ENCODE data around the gene RSPO1. TPM values are rescaled to one million over a fixed set of nuclear protein-coding genes. Genes with fewer than 3 reads are reported as not detected.

RSPO1 gene
- polyA plus RNA-seq, 2 of the 4 experiments (the other 2 are of a cell fraction) = 0.12 TPM; not detected in 1

GRCh38 chr1:37622131-37622530, 12.6 kb downstream of the RSPO1 start:
- ChIA-PET POLR2A (no interaction called here), CTCF (interaction anchor here (0.6 to 4.6 kb wide), 3 partner anchors 19 to 1477 kb away, joined by 3 to 24 read pairs (median 3); no protein-coding TSS in a partner anchor)
- peak in 1 of 2 experiments; percentile 15 for DNase-seq (ENCODE audit: low read depth in 1 of 2, low spot score in 1 of 2)
- no peak for FAIRE-seq
- Histone ChIP-seq H3K4me2 (no peak overlapping the region), H3K27ac (no peak overlapping the region), H3K9me3 (no peaks in the 10 kb centered on the region), H3K4me1 (no peaks in the 10 kb centered on the region), H3K4me3 (no peak overlapping the region)
- WGBS (ENCODE audit: missing lambda C conversion rate) = 10% methylated on average over 6 of the region's 6 CpGs
- TF ChIP-seq SREBF2 (IDR thresholded peaks at IDR 0.05) (no peak), MYC (IDR thresholded peaks at IDR 0.05; ENCODE audit: borderline replicate concordance, low read length) (no peak), CHD4 (IDR thresholded peaks at IDR 0.05; ENCODE audit: borderline replicate concordance) (no peak), POLR2A (IDR thresholded peaks at IDR 0.05; ENCODE audit: low read length) (no peak)
- peak in 1 of 2 experiments; percentile 45; a peak in 2 of 6 replicates for ATAC-seq

GRCh38 chr1:37621326-37621870, 13.3 kb downstream of the RSPO1 start:
- DNase-seq (ENCODE audit: low read depth in 1 of 2, low spot score in 1 of 2) (no peak), ATAC-seq (no peak), FAIRE-seq (no peak)
- no peak for TF ChIP-seq CBX8 (IDR thresholded peaks at IDR 0.05)
- TF ChIP-seq HES2 (IDR thresholded peaks at IDR 0.05) = no peak
- TF ChIP-seq CTCF (IDR thresholded peaks at IDR 0.05) = no peak
- no peak overlapping the region for H3K4me3 ChIP-seq
- 22% methylated on average over 10 of the region's 10 CpGs for WGBS (ENCODE audit: missing lambda C conversion rate)
- H3K4me2 ChIP-seq = no peak overlapping the region
- no peak overlapping the region for H3K27ac ChIP-seq
- H3K4me1 ChIP-seq = no peaks in the 10 kb centered on the region
- ChIA-PET POLR2A (no interaction called here), CTCF (interaction anchor here (0.6 to 1.6 kb wide), 2 partner anchors 13 to 1477 kb away, joined by 3 to 6 read pairs; no protein-coding TSS in a partner anchor)
- no peaks in the 10 kb centered on the region for H3K9me3 ChIP-seq

GRCh38 chr1:37620707-37621106, 14.0 kb downstream of the RSPO1 start:
- Histone ChIP-seq H3K27ac (no peak overlapping the region), H3K4me3 (no peak overlapping the region), H3K4me2 (no peak overlapping the region), H3K9me3 (no peaks in the 10 kb centered on the region), H3K4me1 (no peaks in the 10 kb centered on the region)
- POLR2A ChIA-PET = no interaction called here
- no peak for DNase-seq (ENCODE audit: low read depth in 1 of 2, low spot score in 1 of 2)
- 3% methylated on average over 6 of the region's 6 CpGs for WGBS (ENCODE audit: missing lambda C conversion rate)
- TF ChIP-seq EP300 (IDR thresholded peaks at IDR 0.05) (no peak), FOSL2 (IDR thresholded peaks at IDR 0.05) (no peak), FOSL2 (CRISPR knock-in tag; IDR thresholded peaks at IDR 0.05) (peak; percentile 33; the same call in 1 of the 2 replicates), HOXB5 (CRISPR knock-in tag; IDR thresholded peaks at IDR 0.05) (no peak), KDM1A (IDR thresholded peaks at IDR 0.05; ENCODE audit: low read depth) (no peak), ZFP36 (IDR thresholded peaks at IDR 0.05; ENCODE audit: borderline replicate concordance, partially characterized antibody) (no peak)
- ATAC-seq = no peak
- FAIRE-seq = no peak
- CTCF ChIA-PET = interaction anchor here (1.6 kb wide), 1 partner anchor 12 kb away, joined by 6 read pairs; no protein-coding TSS in a partner anchor

GRCh38 chr1:37616330-37616729, 18.4 kb downstream of the RSPO1 start:
- WGBS (ENCODE audit: missing lambda C conversion rate) = 53% methylated on average over 11 of the region's 14 CpGs
- ChIA-PET POLR2A (no interaction called here), CTCF (interaction anchor here (3.7 kb wide), 1 partner anchor 13 kb away, joined by 26 read pairs; no protein-coding TSS in a partner anchor)
- no peaks in the 10 kb centered on the region for H3K9me3 ChIP-seq
- H3K4me1 ChIP-seq = no peaks in the 10 kb centered on the region
- DNase-seq (ENCODE audit: low read depth in 1 of 2, low spot score in 1 of 2) = no peak
- no peak overlapping the region for H3K4me2 ChIP-seq
- FAIRE-seq = no peak
- no peak overlapping the region for H3K4me3 ChIP-seq
- no peak overlapping the region for H3K27ac ChIP-seq
- peak in 1 of 2 experiments; percentile 31; a peak in 1 of 6 replicates for ATAC-seq
- TF ChIP-seq TP53 (CRISPR knock-in tag; IDR thresholded peaks at IDR 0.05) = no peak
- no peak for TF ChIP-seq E2F6 (IDR thresholded peaks at IDR 0.05; ENCODE audit: borderline replicate concordance, low read depth)
- no peak for TF ChIP-seq JUNB (IDR thresholded peaks at IDR 0.05)
- no peak for TF ChIP-seq CEBPB (IDR thresholded peaks at IDR 0.05)
- no peak for TF ChIP-seq HMGXB4 (CRISPR knock-in tag; IDR thresholded peaks at IDR 0.05; ENCODE audit: borderline replicate concordance)
- TF ChIP-seq CBX8 (IDR thresholded peaks at IDR 0.05) = no peak
- no peak for TF ChIP-seq MAZ (IDR thresholded peaks at IDR 0.05; ENCODE audit: borderline replicate concordance, low read depth, low read length)
- no peak for TF ChIP-seq POLR2A (IDR thresholded peaks at IDR 0.05; ENCODE audit: low read length)
- no peak for TF ChIP-seq NPAS2 (CRISPR knock-in tag; IDR thresholded peaks at IDR 0.05; ENCODE audit: borderline replicate concordance)
- no peak for TF ChIP-seq RAD21 (conservative IDR thresholded peaks at IDR 0.05 in 1 of 2, IDR thresholded peaks at IDR 0.05 in 1 of 2)
- no peak for TF ChIP-seq USF2 (IDR thresholded peaks at IDR 0.05)
- TF ChIP-seq ZC3H11A (IDR thresholded peaks at IDR 0.05) = no peak
